Measurements from ENCODE around the gene RAB43.

DNA sequence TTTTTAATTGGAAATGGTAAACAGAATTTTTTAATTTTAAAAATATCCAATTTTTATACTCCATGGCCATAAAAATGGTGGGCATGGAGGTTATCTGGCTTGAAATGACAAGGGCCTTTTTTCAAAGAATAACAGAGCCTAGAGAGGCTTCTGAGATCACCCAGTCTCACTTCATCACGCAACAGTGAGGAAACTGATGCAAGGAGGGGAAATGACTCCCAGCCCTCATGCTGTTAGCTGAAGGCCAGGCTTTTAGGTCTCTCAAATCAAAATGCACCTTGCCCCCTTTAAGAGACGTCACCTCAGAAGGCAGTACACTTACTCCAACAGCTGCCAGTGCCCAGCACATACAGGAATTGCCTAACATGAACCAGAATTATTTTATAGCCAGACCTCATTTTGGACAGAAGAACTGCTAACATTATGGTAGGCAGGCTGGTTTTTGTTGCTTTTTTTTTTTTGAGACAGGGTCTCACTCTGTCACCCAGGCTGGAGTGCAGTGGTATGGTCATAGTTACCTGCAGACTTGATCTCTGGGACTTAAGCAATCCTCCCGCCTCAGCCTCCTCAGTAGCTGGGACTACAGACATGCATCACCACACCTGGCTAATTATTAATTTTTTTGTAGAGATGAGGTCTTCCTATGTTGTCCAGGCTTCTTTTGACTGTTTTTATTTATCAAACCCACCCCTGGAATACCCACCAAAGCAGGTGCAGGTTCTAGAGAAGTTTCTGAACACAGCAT is 9.1 kb downstream of the RAB43 start:
- TF ChIP-seq CTCF (IDR thresholded peaks at IDR 0.05) (no peak), EZH2phosphoT487 (IDR thresholded peaks at IDR 0.05) (no peak), EZH2 (IDR thresholded peaks at IDR 0.05) (no peak)
